ENCODE measurements around the gene EMID1. TPM values are rescaled to one million over a fixed set of nuclear protein-coding genes. Genes with fewer than 3 reads are reported as not detected.
"Not testable (repeated sequence)": the region's sequence is repeated elsewhere in the genome, so short reads cannot be mapped to it uniquely, and the experiment has no call there.

Gene EMID1
- polyA plus RNA-seq, 1 experiment = 1.1 TPM

DNA sequence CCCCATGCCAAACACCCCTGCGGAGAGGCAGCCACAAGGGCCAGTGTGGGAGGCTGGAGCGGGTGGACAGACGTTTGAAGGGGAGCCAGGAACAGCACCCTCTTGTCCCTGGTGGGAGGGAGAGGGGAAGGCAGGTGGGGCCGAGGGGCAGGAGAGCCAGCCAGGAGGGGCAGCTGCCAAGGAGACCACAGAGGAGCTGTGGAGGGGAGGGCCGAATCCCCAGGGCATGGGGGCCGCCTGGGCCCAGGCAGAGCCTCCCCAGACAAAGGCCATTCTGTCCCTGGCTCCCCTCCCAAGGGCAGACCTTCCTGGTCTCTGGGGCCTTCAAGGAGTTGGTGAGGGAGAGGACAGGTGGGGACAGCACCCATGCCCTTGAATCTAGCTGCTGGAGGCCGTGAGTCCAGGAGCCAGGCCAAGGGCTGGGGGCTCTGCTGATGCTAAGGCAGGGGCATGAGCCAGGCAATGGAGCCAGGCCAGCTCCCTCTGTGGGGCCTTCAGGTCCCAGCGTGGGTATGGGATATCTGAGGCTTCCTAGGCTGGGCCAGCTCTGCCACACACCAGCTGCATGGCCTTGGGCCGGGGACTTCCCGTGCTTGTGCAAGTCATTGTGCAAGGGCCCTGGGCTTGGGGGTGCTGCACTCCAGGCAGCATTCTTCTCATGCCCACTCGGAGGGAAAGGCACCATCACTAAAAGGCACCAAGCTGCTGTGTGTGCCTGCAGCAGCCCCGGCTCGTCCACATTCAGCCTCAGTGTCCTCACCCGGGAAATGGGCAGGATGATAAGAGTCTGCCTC, 11.4 kb downstream of the EMID1 start:
- Histone ChIP-seq H3K27ac (ENCODE audit: low read depth, low read length) (no peak overlapping the region), H3K9me3 (ENCODE audit: control insufficient read depth, insufficient read depth, low read length) (no peaks in the 10 kb centered on the region; the same call in 1 of the 2 replicates), H3K4me3 (ENCODE audit: low read depth, low read length) (no peak overlapping the region), H3K27me3 (ENCODE audit: control insufficient read depth, insufficient read depth, low read length) (peaks cover 14% of the 10 kb centered on the region)
- peak; percentile 38 for DNase-seq (ENCODE audit: low read depth, low spot score)
- ChIA-PET POLR2A (no interaction called here), CTCF (interaction anchor here (1.4 kb wide), 1 partner anchor 29 kb away, joined by 3 read pairs; no protein-coding TSS in a partner anchor)
- TF ChIP-seq, protein P1, sequence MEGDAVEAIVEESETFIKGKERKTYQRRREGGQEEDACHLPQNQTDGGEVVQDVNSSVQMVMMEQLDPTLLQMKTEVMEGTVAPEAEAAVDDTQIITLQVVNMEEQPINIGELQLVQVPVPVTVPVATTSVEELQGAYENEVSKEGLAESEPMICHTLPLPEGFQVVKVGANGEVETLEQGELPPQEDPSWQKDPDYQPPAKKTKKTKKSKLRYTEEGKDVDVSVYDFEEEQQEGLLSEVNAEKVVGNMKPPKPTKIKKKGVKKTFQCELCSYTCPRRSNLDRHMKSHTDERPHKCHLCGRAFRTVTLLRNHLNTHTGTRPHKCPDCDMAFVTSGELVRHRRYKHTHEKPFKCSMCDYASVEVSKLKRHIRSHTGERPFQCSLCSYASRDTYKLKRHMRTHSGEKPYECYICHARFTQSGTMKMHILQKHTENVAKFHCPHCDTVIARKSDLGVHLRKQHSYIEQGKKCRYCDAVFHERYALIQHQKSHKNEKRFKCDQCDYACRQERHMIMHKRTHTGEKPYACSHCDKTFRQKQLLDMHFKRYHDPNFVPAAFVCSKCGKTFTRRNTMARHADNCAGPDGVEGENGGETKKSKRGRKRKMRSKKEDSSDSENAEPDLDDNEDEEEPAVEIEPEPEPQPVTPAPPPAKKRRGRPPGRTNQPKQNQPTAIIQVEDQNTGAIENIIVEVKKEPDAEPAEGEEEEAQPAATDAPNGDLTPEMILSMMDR (IDR thresholded peaks at IDR 0.05; ENCODE audit: low read depth, low read length) = no peak

DNA sequence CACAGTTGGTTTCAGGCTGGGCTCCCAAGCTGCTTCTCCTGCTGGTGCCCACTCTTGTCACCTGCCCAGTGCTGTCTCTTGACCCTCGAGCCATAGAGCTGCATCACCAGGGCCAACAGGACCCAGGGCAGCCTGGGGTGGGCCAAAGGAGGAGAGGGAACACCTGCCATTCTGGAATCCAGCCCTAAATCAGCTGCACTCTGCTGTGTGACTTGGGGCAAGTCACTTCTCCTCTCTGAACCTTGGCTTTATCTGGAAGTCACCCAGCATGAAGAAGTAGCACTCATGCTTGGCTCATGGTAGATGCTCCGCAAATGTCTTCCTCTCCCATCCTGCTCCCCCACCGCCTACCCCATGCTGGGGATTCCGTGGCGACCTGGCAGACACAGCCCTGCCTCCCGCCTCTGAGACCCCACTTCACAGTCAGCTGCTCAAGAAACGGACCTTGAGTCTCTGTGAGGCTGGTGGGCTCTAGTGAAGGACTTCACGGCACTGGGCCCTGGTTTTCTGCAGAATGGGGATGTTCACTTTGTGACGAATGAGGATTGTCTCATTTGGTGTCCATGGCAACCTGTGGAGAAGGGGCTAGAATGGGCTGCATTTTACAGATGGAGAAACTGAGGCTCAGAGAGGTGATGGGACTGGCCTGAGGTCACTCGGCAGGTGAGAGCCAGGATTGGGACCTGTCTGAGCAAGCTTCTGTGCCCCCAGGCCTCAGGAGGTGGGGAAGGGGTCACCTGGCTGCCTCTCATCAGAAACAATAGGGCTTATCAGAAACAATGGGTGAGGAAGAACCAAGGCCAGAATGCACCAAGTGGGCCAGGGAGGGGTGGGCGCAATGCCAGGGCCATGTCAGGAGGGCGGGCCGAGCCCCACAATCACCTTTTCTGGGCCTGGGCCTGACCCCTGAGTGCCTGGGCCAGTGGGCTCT, 12.4 kb downstream of the EMID1 start:
- no peak for DNase-seq (ENCODE audit: low read depth, low spot score)
- Histone ChIP-seq H3K27me3 (ENCODE audit: control insufficient read depth, insufficient read depth, low read length) (peaks cover 12% of the 10 kb centered on the region), H3K27ac (ENCODE audit: low read depth, low read length) (no peak overlapping the region), H3K9me3 (ENCODE audit: control insufficient read depth, insufficient read depth, low read length) (no peaks in the 10 kb centered on the region; the same call in 1 of the 2 replicates), H3K4me3 (ENCODE audit: low read depth, low read length) (no peak overlapping the region)
- ChIA-PET POLR2A (no interaction called here), CTCF (no interaction called here)
- TF ChIP-seq, protein P1 (IDR thresholded peaks at IDR 0.05; ENCODE audit: low read depth, low read length) = no peak

DNA sequence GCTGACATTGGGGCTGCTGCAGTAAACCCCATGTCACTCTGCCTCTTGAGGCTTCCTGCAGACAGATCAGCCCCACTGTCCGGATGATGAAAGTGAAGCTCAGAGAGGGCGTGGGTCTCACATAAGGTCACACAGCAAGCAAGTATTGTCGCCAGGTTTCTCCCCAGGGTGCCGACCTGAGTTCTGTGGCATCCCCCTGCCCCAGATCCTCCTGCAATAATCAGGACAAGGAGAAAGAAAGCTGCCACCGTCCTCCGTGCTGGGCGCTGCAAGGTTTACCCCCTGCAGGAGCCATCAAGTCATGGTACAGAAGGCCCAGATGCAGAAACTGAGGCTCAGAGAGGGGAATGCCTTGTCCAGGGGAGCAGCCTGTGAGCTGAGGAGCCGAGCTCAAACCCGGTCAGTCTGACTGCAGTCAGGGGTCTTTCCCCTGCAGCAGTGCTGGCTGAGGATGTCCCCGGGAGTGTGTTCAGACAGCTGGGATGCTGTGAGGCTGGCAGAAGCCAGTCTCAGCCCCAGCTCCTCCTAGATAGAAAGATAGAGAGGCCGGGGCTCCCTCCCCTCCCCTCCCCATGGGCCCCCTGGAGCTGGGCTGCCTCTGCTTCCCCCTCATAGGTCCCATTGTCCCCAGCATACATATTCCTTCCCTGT, 13.2 kb downstream of the EMID1 start:
- no peak overlapping the region for H3K4me3 ChIP-seq (ENCODE audit: low read depth, low read length)
- no peaks in the 10 kb centered on the region; the same call in 1 of the 2 replicates for H3K9me3 ChIP-seq (ENCODE audit: control insufficient read depth, insufficient read depth, low read length)
- H3K27ac ChIP-seq (ENCODE audit: low read depth, low read length) = no peak overlapping the region
- DNase-seq (ENCODE audit: low read depth, low spot score) = no peak
- TF ChIP-seq, protein P1 (IDR thresholded peaks at IDR 0.05; ENCODE audit: low read depth, low read length) = no peak
- ChIA-PET CTCF (interaction anchor here (1.5 kb wide), 1 partner anchor 65 kb away, joined by 7 read pairs; no protein-coding TSS in a partner anchor), POLR2A (no interaction called here)
- H3K27me3 ChIP-seq (ENCODE audit: control insufficient read depth, insufficient read depth, low read length) = peaks cover 8% of the 10 kb centered on the region

- CTCF ChIA-PET = interaction anchor here (1.3 to 1.5 kb wide), 2 partner anchors 26 to 65 kb away, joined by 5 to 7 read pairs; no protein-coding TSS in a partner anchor
- H3K4me3 ChIP-seq (ENCODE audit: low read depth, low read length) = not testable (repeated sequence)
These were observed 13.7 kb downstream of the EMID1 start for GRCh38 chr22:29219409-29219782.

More at GRCh38 chr22:29219409-29219782, 13.7 kb downstream of the EMID1 start:
- H3K27me3 ChIP-seq (ENCODE audit: control insufficient read depth, insufficient read depth, low read length); H3K27ac ChIP-seq (ENCODE audit: low read depth, low read length); DNase-seq (ENCODE audit: low read depth, low spot score); H3K9me3 ChIP-seq (ENCODE audit: control insufficient read depth, insufficient read depth, low read length); POLR2A ChIA-PET: not testable (repeated sequence)
